GM12892 (cell line): Measurements from ENCODE around the gene ZNF501.

Experiments used
- POLR2A ChIP-seq: IDR thresholded peaks from 2 replicates; pipeline ENCODE4 v1.6.1; 2011; ENCODE audit warnings: low read depth, low read length, control low read depth
- POLR2AphosphoS5 ChIP-seq: IDR thresholded peaks from 2 replicates; pipeline ENCODE4 v1.6.1; 2011; ENCODE audit warnings: low read depth, low read length, control low read depth
- TAF1 ChIP-seq: IDR thresholded peaks from 2 replicates; pipeline ENCODE4 v1.6.1; 2011; ENCODE audit warnings: low read depth, mild to moderate bottlenecking, control low read depth, low read length, borderline replicate concordance

DNA sequence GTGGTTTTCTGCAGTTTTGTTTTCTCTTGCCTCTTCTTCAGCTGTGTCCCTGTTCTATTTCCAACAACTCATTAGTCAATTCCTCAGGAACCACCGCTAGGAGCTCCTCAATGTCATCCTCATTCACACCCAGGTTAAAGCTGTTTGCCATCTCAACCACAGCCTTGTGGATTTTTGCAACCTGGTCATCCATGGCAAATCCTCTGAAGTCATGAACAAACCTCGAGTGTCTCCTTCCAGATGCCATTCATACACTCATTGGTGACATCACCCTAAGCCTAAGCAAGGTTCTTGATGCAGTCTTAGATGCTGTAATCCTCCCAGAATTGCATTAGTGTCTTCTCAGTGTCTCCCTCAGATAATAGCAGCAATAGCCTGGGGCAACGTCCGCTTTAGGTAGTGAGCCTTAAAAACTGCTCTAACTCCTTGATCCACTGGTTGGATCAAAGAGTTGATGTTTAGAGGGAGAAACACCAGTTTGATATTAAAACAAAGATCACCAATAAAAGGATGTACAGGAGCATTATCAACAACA is 48.4 kb upstream of the ZNF501 start:
- TF ChIP-seq POLR2A (no peak), POLR2AphosphoS5 (no peak), TAF1 (no peak)
